Activated CD8-positive, alpha-beta memory T cell treated with anti-CD3 and anti-CD28 coated beads for 24 hours (primary cell): ENCODE data around the gene PPAT.

Experiments used
- DNase-seq: peaks from one replicate; pipeline ENCODE4 v3.0.0-alpha.2; 2020

The PPAT gene

GRCh38 chr4:56433280-56433679 is 2.1 kb downstream of the PPAT start:
- no peak for DNase-seq

- DNase-seq, result no peak
Observed at GRCh38 chr4:56430203-56430602, 5.2 kb downstream of the PPAT start.

- DNase-seq, result no peak
Observed at GRCh38 chr4:56427179-56427578, 8.2 kb downstream of the PPAT start.

GRCh38 chr4:56426273-56426672 is 9.1 kb downstream of the PPAT start:
- no peak for DNase-seq

GRCh38 chr4:56425518-56425917 is 9.9 kb downstream of the PPAT start:
- DNase-seq, result no peak

GRCh38 chr4:56424697-56425514 is 10.5 kb downstream of the PPAT start:
- DNase-seq, result no peak

- no peak for DNase-seq
Observed at GRCh38 chr4:56424176-56424575, 11.2 kb downstream of the PPAT start.

GRCh38 chr4:56417396-56417795 is 18.0 kb downstream of the PPAT start:
- DNase-seq, result no peak

- no peak for DNase-seq
Observed at GRCh38 chr4:56416349-56416748, 19.1 kb downstream of the PPAT start.

GRCh38 chr4:56414135-56414670 is 21.2 kb downstream of the PPAT start:
- no peak for DNase-seq

- DNase-seq, result no peak
Observed at GRCh38 chr4:56410247-56411062, 25.0 kb downstream of the PPAT start.

- no peak for DNase-seq
Observed at GRCh38 chr4:56409511-56410090, 25.8 kb downstream of the PPAT start.

GRCh38 chr4:56408978-56409377 is 26.4 kb downstream of the PPAT start:
- no peak for DNase-seq

- no peak for DNase-seq
Observed at GRCh38 chr4:56406151-56406550, 29.3 kb downstream of the PPAT start.

GRCh38 chr4:56405016-56405415 is 30.4 kb downstream of the PPAT start:
- DNase-seq, result no peak

- no peak for DNase-seq
Observed at GRCh38 chr4:56400560-56400959, 34.9 kb downstream of the PPAT start.

GRCh38 chr4:56391270-56391669 is 44.1 kb downstream of the PPAT start:
- DNase-seq, result no peak

- DNase-seq, result no peak
Observed at GRCh38 chr4:56389558-56389957, 45.9 kb downstream of the PPAT start.

GRCh38 chr4:56388306-56388705 is 47.1 kb downstream of the PPAT start:
- no peak for DNase-seq

- DNase-seq, result peak; percentile 99
Observed at GRCh38 chr4:56387023-56388001, 48.1 kb downstream of the PPAT start, which contains the start of gene AASDH. Gene AASDH (minus strand): TSS chr4:56387491. CDS start chr4:56384299, 3,192 bp downstream.

GRCh38 chr4:56386091-56386490 is 49.3 kb downstream of the PPAT start:
- DNase-seq, result no peak

GRCh38 chr4:56375458-56375857 is 60.0 kb downstream of the PPAT start:
- no peak for DNase-seq
